22Rv1 (cell line): ENCODE results near the gene OR52L1.

Experiments used
- ZFX ChIP-seq: fragments of 450-650 bp; IDR thresholded peaks from 2 replicates; pipeline ENCODE4 v1.6.1; 2017; ENCODE audit warnings: antibody characterized with exemption, borderline replicate concordance
- TF ChIP-seq, protein P1 (sequence below): fragments of 450-650 bp; IDR thresholded peaks from 2 replicates; pipeline ENCODE4 v1.5.1; 2017; ENCODE audit warnings: mild to moderate bottlenecking

DNA sequence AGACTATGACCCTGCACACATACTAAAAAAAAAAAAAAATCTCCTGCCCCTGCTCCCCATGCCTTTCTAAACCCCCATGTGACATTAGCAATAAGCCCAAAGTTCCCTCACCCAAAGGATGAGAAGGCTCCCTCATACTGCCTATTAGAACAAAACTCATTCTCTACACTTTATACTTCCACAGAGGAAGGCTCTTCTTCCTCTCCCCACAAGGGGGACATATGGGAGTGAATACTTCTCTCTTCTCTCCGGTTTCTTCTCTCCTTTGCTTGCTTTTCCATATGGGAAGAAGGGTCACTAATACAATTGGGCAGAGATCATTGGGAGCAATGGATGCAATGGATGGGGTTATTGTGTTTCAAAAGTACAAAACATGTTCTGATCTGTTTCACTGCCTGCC, 3.3 kb downstream of the OR52L1 start:
- TF ChIP-seq, protein P1, sequence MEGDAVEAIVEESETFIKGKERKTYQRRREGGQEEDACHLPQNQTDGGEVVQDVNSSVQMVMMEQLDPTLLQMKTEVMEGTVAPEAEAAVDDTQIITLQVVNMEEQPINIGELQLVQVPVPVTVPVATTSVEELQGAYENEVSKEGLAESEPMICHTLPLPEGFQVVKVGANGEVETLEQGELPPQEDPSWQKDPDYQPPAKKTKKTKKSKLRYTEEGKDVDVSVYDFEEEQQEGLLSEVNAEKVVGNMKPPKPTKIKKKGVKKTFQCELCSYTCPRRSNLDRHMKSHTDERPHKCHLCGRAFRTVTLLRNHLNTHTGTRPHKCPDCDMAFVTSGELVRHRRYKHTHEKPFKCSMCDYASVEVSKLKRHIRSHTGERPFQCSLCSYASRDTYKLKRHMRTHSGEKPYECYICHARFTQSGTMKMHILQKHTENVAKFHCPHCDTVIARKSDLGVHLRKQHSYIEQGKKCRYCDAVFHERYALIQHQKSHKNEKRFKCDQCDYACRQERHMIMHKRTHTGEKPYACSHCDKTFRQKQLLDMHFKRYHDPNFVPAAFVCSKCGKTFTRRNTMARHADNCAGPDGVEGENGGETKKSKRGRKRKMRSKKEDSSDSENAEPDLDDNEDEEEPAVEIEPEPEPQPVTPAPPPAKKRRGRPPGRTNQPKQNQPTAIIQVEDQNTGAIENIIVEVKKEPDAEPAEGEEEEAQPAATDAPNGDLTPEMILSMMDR, result no peak
- TF ChIP-seq ZFX, result no peak
